GM18499 (cell line): Measurements from ENCODE around the gene FOLR2.
"Not testable (repeated sequence)": the region's sequence is repeated elsewhere in the genome, so short reads cannot be mapped to it uniquely, and the experiment has no call there.

Source experiments
- ATAC-seq: cut with Tn5 transposase; IDR thresholded peaks from one replicate; pipeline ENCODE4 v1.9.1; 2021; ENCODE audit warnings: moderate number of reproducible peaks; ENCODE audit not compliant: insufficient read depth, unreplicated experiment

Gene FOLR2

GRCh38 chr11:72216638-72217037 is at the start of gene FOLR2:
Gene FOLR2, plus strand, starts transcription at chr11:72216794. Its CDS starts 1,791 bp downstream, at chr11:72218585.
- ATAC-seq, result no peak

- ATAC-seq, result not testable (repeated sequence)
Measured at GRCh38 chr11:72169046-72169555, 47.5 kb upstream of the FOLR2 start.

- not testable (repeated sequence) for ATAC-seq
Measured at GRCh38 chr11:72169754-72170153, 46.8 kb upstream of the FOLR2 start.

- not testable (repeated sequence) for ATAC-seq
Measured at GRCh38 chr11:72172043-72172442, 44.6 kb upstream of the FOLR2 start.

- ATAC-seq, result no peak
Measured at GRCh38 chr11:72173291-72173690, 43.3 kb upstream of the FOLR2 start.

- no peak for ATAC-seq
Measured at GRCh38 chr11:72174302-72175070, 42.1 kb upstream of the FOLR2 start.

- no peak for ATAC-seq
Measured at GRCh38 chr11:72177656-72178055, 38.9 kb upstream of the FOLR2 start.

- no peak for ATAC-seq
Measured at GRCh38 chr11:72179049-72179803, 37.4 kb upstream of the FOLR2 start.

GRCh38 chr11:72179804-72180396 is 36.7 kb upstream of the FOLR2 start:
- ATAC-seq, result no peak

GRCh38 chr11:72180892-72181552 is 35.6 kb upstream of the FOLR2 start:
- not testable (repeated sequence) for ATAC-seq

GRCh38 chr11:72181553-72181958 is 35.0 kb upstream of the FOLR2 start:
- not testable (repeated sequence) for ATAC-seq

- ATAC-seq, result no peak
Measured at GRCh38 chr11:72188267-72188666, 28.3 kb upstream of the FOLR2 start.

GRCh38 chr11:72189455-72190250 is 26.9 kb upstream of the FOLR2 start:
- no peak for ATAC-seq

- ATAC-seq, result no peak
Measured at GRCh38 chr11:72190631-72191071, 25.9 kb upstream of the FOLR2 start.

GRCh38 chr11:72191961-72192381 is 24.6 kb upstream of the FOLR2 start, which contains the start of gene FOLR1:
Gene FOLR1, plus strand, starts transcription at chr11:72192140. Its CDS starts 34 bp downstream, at chr11:72192174.
- ATAC-seq, result no peak

GRCh38 chr11:72195518-72196270 is 20.9 kb upstream of the FOLR2 start:
- no peak for ATAC-seq

- not testable (repeated sequence) for ATAC-seq
Measured at GRCh38 chr11:72201445-72201844, 15.1 kb upstream of the FOLR2 start.

- ATAC-seq, result no peak
Measured at GRCh38 chr11:72202571-72202970, 14.0 kb upstream of the FOLR2 start.

- ATAC-seq, result no peak
Measured at GRCh38 chr11:72203163-72203562, 13.4 kb upstream of the FOLR2 start.
